Measurements from ENCODE around the gene APAF1. TPM values are rescaled to one million over a fixed set of nuclear protein-coding genes. Genes with fewer than 3 reads are reported as not detected.
A peak's percentile ranks its signal among the peaks of the same experiment; 100 is the strongest.

APAF1 gene
- total RNA-seq, 1 experiment from 2014 or later: 25.4 TPM

DNA sequence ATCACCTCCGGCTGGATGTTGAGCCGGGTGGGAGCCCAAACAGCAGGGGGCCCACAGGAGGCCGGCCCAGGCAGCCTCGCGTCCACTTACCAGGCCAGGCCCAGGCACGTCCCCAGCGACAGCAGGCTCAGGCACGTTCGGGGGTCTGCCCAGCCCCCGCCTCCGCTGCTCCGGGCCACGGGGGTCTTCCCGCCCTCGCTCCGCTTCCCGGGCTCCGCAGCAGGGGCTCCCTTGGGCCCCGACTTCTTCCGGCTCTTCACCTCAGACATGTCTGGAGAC, 718 bp upstream of the APAF1 start:
- H3K36me3 ChIP-seq: peaks cover 41% of the 10 kb centered on the region
- H3K4me1 ChIP-seq (replicated peaks): peaks cover 6% of the 10 kb centered on the region
- H3K27me3 ChIP-seq (replicated peaks): no peaks in the 10 kb centered on the region
- peak; percentile 64 to 88 for DNase-seq (ENCODE audit: low read depth in 1 of 2, low spot score in 2 of 2)
- peak overlapping the region; percentile 89 for H3K27ac ChIP-seq
- H3K9me3 ChIP-seq (replicated peaks): no peaks in the 10 kb centered on the region
- H3K4me3 ChIP-seq: peak overlapping the region; percentile 79

DNA sequence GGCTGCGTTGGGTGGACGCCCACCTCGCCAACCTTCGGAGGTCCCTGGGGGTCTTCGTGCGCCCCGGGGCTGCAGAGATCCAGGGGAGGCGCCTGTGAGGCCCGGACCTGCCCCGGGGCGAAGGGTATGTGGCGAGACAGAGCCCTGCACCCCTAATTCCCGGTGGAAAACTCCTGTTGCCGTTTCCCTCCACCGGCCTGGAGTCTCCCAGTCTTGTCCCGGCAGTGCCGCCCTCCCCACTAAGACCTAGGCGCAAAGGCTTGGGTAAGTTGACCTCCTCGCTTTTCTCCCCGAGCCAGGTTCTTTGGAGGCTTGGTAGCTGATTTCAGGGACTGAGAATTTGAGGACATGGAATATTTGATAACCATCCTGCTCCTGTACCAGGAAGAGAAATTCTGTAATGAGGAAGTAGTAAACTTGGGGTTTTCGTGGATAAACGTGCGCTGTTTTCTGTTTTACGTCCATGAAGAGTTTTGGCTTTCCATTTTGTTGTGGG, 530 bp downstream of the APAF1 start:
- Histone ChIP-seq H3K27me3 (replicated peaks) (no peaks in the 10 kb centered on the region), H3K4me3 (peak overlapping the region; percentile 79), H3K27ac (peak overlapping the region; percentile 30), H3K36me3 (peaks cover 48% of the 10 kb centered on the region), H3K4me1 (replicated peaks) (peaks cover 6% of the 10 kb centered on the region), H3K9me3 (replicated peaks) (no peaks in the 10 kb centered on the region)
- DNase-seq (ENCODE audit: low read depth in 1 of 2, low spot score in 2 of 2): peak in 1 of 2 experiments; percentile 45

DNA sequence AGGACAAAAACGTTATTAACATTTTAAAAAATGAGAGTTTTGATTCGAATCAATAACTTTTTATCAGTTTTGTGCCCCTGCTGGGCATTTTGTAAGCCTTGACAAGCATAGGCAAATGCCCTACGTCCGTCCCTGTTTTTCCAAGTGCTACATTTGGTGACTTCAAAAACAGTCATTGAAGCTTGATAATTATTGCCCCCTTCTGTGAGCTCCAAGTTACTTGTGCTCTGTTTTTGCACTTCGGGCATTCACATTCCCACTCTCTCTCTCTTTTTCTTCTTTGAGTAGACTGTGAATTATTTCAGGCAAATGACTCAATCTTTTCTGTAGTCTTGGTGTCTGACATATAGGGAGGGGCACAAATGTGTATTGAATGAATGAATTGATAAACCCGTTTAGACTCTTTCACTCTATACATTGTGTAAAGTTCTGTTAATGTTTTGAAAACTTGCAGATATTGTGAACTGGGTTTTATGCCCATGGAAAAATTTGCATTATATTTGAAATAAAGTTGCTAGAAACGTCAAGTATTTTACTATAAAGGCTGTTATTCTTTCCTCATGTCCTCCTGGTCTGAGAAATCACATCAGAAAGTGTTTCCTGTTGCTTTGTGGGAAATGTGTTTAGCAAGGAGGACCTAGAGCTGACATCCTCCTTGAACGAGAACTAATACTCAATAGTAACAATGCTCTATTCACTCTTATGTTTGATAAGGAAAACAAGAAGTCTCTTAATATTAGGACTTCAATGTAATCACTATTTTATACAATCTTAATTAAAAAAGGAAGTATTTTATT, 1.4 kb downstream of the APAF1 start:
- Histone ChIP-seq H3K36me3 (peaks cover 52% of the 10 kb centered on the region), H3K4me3 (peak overlapping the region; percentile 79), H3K4me1 (replicated peaks) (peaks cover 6% of the 10 kb centered on the region), H3K27me3 (replicated peaks) (no peaks in the 10 kb centered on the region), H3K27ac (0 out of 2 replicates have a peak overlapping the region, but pooled peaks have one; percentile 3), H3K9me3 (replicated peaks) (no peaks in the 10 kb centered on the region)
- peak in 1 of 2 experiments; percentile 38 for DNase-seq (ENCODE audit: low read depth in 1 of 2, low spot score in 2 of 2)

DNA sequence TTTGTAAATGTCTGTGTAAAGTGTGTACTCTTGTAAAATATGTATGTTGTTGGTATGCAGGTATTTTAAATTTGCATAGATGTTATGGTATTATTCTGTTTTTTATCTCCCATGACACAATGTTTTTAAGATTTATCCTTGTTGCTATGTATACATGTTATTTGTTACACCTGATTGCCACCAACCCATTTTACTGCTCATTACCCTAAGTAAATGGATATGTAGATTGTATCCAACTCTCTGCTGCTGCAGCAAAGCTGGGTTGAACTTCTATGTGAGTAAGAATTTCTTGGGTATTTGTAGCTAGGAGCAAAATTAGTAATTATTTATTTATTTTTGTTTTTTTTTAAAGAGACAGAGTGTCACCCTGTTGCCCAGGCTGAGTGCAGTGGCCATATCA, 6.2 kb downstream of the APAF1 start:
- H3K4me3 ChIP-seq: no peak overlapping the region
- peaks cover 44% of the 10 kb centered on the region for H3K36me3 ChIP-seq
- no peaks in the 10 kb centered on the region for H3K9me3 ChIP-seq (replicated peaks)
- H3K4me1 ChIP-seq (replicated peaks): no peaks in the 10 kb centered on the region
- no peaks in the 10 kb centered on the region for H3K27me3 ChIP-seq (replicated peaks)
- H3K27ac ChIP-seq: no peak overlapping the region
- no peak for DNase-seq (ENCODE audit: low read depth in 1 of 2, low spot score in 2 of 2)

DNA sequence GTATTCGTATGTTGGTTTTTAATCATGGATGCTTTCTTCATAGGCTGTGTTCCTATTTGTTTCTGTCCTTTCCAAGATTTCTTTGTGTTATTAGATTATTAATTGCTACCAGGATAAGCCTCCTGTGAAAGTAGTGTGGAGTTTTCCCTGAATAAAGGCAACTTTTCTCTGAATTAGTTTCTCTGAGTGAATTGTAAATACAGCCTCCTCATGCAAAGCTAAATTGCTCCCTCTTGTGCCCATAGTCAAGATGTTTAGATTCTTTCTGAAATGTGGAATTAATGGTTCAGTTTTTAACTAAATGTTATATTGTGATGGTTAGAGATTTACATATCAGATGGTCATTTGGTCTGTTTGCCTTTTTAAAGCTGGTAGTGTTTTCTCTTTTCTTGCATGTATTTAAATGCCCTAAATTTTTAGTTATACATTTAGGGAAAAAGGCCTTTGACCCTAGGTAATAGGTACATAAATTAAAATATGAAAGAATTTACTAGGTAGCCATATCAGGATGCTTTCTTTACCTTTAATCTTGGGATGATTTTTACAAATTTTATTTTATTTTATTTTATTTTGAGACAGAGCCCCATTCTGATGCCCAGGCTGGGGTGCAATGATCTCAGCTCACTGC, 8.9 kb downstream of the APAF1 start:
- Histone ChIP-seq H3K4me1 (replicated peaks) (no peaks in the 10 kb centered on the region), H3K27me3 (replicated peaks) (no peaks in the 10 kb centered on the region), H3K4me3 (no peak overlapping the region), H3K9me3 (replicated peaks) (no peaks in the 10 kb centered on the region), H3K36me3 (peaks cover 51% of the 10 kb centered on the region), H3K27ac (no peak overlapping the region)
- peak in 1 of 2 experiments; percentile 34 for DNase-seq (ENCODE audit: low read depth in 1 of 2, low spot score in 2 of 2)

DNA sequence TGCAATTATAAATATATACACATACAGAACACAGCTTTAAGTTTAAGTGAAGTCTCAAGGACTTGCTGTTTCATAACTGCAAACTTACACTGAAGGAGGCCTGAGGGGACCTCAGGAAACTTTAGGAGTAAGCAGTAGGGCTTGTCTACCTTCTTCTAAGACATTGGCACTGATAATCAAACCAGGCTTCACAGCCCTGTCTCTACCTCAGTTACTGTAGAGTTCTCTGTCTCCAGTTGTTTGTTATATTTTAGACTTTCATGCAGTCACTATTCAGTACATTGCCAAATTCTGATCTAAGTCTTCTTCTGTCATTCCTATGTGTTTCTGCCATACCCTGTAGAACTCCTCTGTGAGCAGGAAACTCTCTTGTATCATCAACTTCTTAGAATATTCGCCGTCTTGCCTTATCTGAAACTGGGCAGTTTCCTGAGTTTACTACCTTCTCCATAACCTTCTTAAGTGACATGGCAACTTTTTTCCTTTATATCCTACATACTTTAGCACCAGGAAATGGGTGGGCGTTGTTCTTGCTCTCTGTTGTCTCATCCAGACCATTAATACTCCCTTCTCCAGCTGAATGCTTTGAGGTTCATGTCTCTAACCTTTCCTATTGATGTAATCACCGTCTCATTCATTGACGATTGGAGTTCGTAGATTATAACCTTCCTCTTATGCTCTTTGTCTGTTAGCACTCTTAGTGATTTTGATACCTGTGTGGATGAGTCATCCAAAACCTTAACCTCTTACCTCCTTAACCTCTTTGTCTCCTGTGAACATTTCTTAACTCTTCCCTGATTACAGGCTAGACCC, 11.4 kb downstream of the APAF1 start:
- Histone ChIP-seq H3K4me1 (replicated peaks) (no peaks in the 10 kb centered on the region), H3K27me3 (replicated peaks) (no peaks in the 10 kb centered on the region), H3K9me3 (replicated peaks) (no peaks in the 10 kb centered on the region), H3K4me3 (no peak overlapping the region), H3K36me3 (peaks cover 47% of the 10 kb centered on the region), H3K27ac (no peak overlapping the region)
- no peak for DNase-seq (ENCODE audit: low read depth in 1 of 2, low spot score in 2 of 2)

DNA sequence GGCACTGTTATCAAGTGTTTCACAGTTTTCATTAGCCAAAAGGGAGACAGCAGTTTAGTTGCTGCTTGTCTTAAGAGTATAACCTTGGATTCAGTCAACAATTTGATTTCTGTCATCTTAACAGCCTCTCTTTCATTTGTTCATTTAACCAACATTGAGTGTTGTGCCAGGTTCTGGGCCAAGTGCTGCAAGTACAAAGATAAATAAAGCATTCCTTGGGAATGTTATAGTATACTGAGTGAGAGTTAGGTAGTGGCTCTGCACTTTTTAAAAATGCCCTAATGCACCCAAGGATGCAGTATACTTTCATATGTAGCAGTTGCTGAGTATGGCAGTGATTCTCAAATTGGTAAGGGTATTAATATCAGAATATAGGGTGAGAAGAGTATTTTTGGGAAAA, 15.4 kb downstream of the APAF1 start:
- no peak for DNase-seq (ENCODE audit: low read depth in 1 of 2, low spot score in 2 of 2)
- peaks cover 59% of the 10 kb centered on the region for H3K36me3 ChIP-seq

DNA sequence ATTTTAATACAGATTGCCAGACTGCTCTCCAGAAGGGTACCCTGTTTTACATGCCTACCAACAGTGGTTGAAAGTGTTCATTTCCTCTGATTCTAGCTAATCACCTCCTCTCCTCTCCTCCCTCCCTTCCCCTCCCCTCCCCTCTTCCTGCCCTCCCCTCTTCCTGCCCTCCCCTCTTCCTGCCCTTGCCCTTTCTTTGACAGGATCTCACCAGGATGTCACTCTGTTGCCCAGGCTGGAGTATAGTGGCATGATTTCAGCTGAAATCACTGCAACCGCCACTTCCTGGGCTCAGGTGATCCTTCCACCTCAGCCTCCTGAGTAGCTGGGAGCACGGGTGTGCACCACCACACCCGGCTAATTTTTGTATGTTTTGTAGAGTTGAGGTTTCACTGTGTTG, 24.7 kb downstream of the APAF1 start:
- Histone ChIP-seq H3K27me3 (replicated peaks) (no peaks in the 10 kb centered on the region), H3K4me1 (replicated peaks) (no peaks in the 10 kb centered on the region), H3K9me3 (replicated peaks) (no peaks in the 10 kb centered on the region), H3K36me3 (peaks cover 48% of the 10 kb centered on the region), H3K27ac (no peak overlapping the region), H3K4me3 (no peak overlapping the region)
- DNase-seq (ENCODE audit: low read depth in 1 of 2, low spot score in 2 of 2): no peak

More for the DNA sequence above, 15.4 kb downstream of the APAF1 start:
- no peak overlapping the region for H3K27ac ChIP-seq
- H3K9me3 ChIP-seq (replicated peaks): no peaks in the 10 kb centered on the region
- no peaks in the 10 kb centered on the region for H3K4me1 ChIP-seq (replicated peaks)
- H3K27me3 ChIP-seq (replicated peaks): no peaks in the 10 kb centered on the region
- H3K4me3 ChIP-seq: no peak overlapping the region

DNA sequence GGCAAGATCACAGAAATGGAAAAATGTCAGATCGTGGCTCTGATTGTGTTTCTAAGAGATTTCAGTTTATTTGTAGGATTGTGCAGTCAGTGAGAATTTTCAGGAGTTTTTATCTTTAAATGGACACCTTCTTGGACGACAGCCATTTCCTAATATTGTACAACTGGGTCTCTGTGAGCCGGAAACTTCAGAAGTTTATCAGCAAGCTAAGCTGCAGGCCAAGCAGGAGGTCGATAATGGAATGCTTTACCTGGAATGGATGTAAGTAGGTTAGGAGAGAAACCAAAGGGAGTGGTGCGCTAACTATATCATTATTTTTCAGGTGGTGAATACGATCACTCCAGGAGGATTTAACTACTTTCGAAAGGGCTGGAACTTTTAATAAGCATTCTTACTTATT, 26.4 kb downstream of the APAF1 start:
- Histone ChIP-seq H3K27me3 (replicated peaks) (no peaks in the 10 kb centered on the region), H3K4me1 (replicated peaks) (no peaks in the 10 kb centered on the region), H3K9me3 (replicated peaks) (no peaks in the 10 kb centered on the region), H3K4me3 (no peak overlapping the region), H3K27ac (no peak overlapping the region), H3K36me3 (peaks cover 58% of the 10 kb centered on the region)
- DNase-seq (ENCODE audit: low read depth in 1 of 2, low spot score in 2 of 2): no peak

DNA sequence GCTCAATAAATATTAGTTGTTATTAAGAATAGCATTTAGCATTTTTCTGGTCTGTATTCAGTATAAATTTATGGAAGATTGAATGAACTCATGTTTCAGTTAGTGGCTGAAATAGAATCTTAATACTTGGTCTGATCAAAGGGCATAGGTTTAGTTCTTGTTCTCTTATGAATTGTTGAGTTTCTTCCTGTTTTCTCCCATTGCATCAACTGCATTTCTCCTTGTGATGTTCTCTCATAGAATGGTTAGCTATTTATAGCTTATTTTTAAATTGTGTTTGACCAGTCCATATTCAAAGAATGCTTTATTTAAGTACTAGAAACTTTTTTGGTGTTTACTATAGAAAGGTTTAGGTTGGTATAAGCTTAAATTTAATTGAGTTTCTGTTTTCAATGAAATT, 29.8 kb downstream of the APAF1 start:
- H3K9me3 ChIP-seq (replicated peaks): no peaks in the 10 kb centered on the region
- H3K4me1 ChIP-seq (replicated peaks): no peaks in the 10 kb centered on the region
- no peaks in the 10 kb centered on the region for H3K27me3 ChIP-seq (replicated peaks)
- no peak overlapping the region for H3K27ac ChIP-seq
- H3K36me3 ChIP-seq: peaks cover 70% of the 10 kb centered on the region
- DNase-seq (ENCODE audit: low read depth in 1 of 2, low spot score in 2 of 2): no peak
- no peak overlapping the region for H3K4me3 ChIP-seq

DNA sequence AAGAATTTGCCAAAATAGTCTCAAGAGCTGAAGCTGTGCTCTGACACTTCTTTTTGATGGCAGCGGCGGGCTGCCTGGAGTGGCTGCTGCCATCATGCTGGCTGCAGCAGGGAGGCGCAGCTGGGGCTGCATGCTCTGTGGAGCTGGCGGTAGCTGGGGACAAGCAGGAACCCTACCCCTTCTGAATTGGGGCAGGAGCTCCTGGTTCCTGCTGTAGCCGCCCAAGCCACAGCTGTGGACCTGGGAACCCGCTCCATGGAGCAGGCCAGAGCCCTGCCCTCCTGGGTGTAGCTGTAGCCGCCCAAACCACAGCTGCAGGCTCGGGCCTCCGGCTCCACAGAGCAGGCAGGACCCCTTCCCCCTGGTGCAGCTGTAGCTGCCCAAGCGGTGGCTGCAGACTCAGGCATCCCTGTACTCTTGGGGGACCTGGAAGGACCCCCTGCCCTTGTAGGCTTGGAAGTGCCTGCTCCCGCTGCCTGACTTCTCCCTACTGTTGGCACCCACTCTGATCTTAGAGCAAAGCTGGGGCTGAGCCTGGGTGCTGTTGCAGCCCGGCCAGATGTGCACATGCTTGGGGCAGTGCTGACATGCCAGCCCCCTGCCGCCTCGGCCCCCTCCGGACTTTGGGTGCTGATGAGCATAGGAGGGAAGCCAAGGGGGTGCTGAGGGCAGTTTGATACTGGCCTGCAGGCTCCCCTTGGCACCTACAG, 33.3 kb downstream of the APAF1 start:
- H3K27me3 ChIP-seq (replicated peaks): no peaks in the 10 kb centered on the region
- H3K4me3 ChIP-seq: no peak overlapping the region
- no peaks in the 10 kb centered on the region for H3K9me3 ChIP-seq (replicated peaks)
- H3K36me3 ChIP-seq: peaks cover 84% of the 10 kb centered on the region
- no peaks in the 10 kb centered on the region for H3K4me1 ChIP-seq (replicated peaks)
- H3K27ac ChIP-seq: no peak overlapping the region
- DNase-seq (ENCODE audit: low read depth in 1 of 2, low spot score in 2 of 2): no peak

DNA sequence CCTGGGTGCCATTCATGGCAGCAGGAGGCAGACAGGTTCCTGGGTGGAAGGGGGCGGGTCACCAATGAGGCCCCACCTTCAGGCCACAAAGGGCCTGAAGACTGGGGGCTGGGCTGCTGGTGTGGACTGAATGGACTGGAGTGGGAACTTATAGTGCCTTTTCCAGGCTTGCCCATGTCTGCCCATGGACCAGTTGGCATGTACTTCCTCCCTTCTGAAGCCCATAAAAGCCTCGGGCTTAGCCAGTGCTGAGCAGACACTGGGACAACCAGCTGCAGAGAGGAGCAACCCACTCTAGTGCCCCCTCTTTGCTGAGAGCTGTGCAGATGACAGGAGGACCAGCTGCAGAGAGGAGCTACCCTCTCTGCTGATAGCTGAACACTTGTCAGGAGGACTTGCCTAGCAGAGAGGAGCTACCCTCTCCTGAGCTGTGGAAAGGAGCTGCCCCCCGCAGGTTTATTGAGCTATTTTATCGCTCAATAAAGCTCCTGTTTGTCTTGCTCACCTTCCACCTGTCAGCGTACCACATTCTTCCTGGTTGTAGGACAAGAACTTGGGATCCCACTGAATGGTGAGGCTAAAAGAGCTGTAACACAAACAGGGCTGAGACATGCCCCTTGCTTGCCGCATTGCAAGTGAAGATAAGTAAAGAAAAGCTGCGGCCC, 34.0 kb downstream of the APAF1 start:
- peaks cover 84% of the 10 kb centered on the region for H3K36me3 ChIP-seq

DNA sequence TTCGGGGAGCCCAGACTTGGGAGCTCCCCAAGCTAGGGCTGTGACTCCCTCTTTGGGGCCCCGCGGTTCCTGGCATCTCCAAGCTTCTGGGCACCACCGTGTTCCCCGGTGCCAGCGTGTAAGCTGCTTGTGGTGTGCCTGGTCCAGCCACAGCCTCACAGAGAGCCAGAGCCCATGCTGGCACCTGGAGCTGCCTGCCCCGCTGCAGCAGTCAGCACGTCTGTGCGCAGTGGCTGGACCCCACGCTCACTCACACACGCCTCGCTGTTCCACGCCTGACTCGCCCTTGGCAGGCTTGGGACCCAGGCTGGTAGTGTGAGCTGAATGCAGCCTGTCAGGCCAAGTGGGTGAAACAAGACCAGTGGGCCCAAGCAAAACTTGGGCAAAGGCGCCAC, 34.5 kb downstream of the APAF1 start:
- no peaks in the 10 kb centered on the region for H3K9me3 ChIP-seq (replicated peaks)
- no peak for DNase-seq (ENCODE audit: low read depth in 1 of 2, low spot score in 2 of 2)
- no peak overlapping the region for H3K4me3 ChIP-seq
- no peaks in the 10 kb centered on the region for H3K4me1 ChIP-seq (replicated peaks)
- no peaks in the 10 kb centered on the region for H3K27me3 ChIP-seq (replicated peaks)
- no peak overlapping the region for H3K27ac ChIP-seq
- peaks cover 79% of the 10 kb centered on the region for H3K36me3 ChIP-seq

More for the DNA sequence above, 34.0 kb downstream of the APAF1 start:
- H3K4me1 ChIP-seq (replicated peaks): no peaks in the 10 kb centered on the region
- H3K27me3 ChIP-seq (replicated peaks): no peaks in the 10 kb centered on the region
- DNase-seq (ENCODE audit: low read depth in 1 of 2, low spot score in 2 of 2): no peak
- H3K4me3 ChIP-seq: no peak overlapping the region
- no peaks in the 10 kb centered on the region for H3K9me3 ChIP-seq (replicated peaks)
- H3K27ac ChIP-seq: no peak overlapping the region

All from SJSA1 (cell line).